HK-2 (cell line): Measurements from ENCODE around the gene C16orf89.
A peak's percentile ranks its signal among the peaks of the same experiment; 100 is the strongest.
"Not testable (repeated sequence)": the region's sequence is repeated elsewhere in the genome, so short reads cannot be mapped to it uniquely, and the experiment has no call there.

Experiments
- DNase-seq: peaks from one replicate; pipeline ENCODE4 v3.0.0-alpha.2; 2018; ENCODE audit not compliant: unreplicated experiment

C16orf89 gene, protein sequence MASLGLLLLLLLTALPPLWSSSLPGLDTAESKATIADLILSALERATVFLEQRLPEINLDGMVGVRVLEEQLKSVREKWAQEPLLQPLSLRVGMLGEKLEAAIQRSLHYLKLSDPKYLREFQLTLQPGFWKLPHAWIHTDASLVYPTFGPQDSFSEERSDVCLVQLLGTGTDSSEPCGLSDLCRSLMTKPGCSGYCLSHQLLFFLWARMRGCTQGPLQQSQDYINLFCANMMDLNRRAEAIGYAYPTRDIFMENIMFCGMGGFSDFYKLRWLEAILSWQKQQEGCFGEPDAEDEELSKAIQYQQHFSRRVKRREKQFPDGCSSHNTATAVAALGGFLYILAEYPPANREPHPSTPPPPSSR

GRCh38 chr16:5065813-5066212, at the start of gene C16orf89:
Gene C16orf89 (minus strand): TSS chr16:5065956. CDS start chr16:5065908, 48 bp downstream.
- no peak for DNase-seq

DNA sequence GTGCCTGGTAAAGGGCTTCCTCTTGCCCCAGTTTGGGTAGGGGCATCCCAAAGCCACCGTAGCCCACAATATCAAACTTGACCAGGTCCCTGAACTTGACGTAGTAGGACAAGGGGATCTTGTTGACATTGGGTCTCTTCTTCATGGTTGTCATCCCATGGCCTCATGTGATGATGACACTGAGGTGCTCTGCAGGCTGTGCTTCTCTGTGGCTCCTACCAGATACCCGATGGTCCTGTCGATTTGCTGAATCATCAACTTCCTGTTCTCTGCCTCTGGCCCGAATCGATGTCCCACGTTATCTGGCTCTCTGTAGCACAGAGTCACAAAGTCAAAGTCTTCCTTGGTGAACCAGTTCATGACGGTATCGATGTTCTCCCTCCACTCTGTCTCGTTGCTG, 45.2 kb upstream of the C16orf89 start:
- not testable (repeated sequence) for DNase-seq

- no peak for DNase-seq
Observed at GRCh38 chr16:5108505-5109158, 42.9 kb upstream of the C16orf89 start.

DNA sequence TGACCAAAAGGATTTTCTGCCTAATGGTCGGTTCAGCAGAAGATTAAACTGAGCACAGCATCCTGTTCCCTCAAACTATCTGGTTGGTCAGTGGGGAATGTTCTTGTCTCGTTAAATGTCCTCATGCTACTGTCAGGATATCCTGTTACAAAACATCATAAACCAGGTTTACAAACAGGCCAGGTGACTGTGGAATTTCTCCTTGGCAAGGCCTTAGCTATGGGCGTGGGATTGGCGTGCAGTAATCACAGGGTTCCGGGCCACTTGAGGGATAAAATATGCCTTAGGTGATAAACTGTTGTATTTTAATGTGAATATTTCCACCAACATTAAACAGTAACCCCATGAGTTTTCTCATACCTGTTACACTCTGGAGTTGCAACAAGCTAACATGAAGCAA, 39.3 kb upstream of the C16orf89 start:
- not testable (repeated sequence) for DNase-seq

DNA sequence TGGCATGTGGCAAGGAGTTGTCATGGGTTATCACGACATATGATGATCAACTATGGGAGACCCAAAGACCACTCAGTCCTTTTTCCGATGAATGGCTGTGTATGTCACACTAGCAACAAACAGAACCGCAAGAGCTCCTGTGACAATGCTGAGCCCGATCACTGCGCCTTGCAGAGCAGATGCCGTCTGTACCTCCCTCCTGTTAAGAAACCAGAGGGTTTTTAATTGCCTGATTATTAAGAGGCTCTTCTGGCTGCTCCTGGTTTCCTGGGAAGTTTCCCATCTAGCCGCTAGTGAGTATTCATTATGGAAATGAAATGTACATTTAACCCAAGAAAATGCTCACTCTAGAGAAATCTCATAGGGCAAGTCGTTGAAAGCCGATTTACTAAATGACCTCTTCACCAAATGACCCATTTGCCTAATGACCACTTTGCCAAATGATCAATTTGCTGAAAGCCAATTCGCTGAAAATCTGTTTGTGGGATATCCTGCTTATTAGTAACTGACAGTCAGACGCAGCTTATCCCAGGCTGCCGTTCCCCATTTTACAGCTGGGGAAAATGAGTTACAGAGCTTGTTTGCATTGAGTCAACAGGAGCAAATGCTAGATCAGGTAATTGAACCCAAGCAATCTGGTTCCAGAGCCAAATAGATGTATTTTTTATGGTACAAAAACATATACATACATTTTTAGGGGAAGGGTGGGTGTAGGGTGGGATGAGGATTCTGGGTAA, 37.7 kb upstream of the C16orf89 start:
- not testable (repeated sequence) for DNase-seq

GRCh38 chr16:5099174-5099573, 33.4 kb upstream of the C16orf89 start:
- not testable (repeated sequence) for DNase-seq

- peak; percentile 50 for DNase-seq
Observed at GRCh38 chr16:5098221-5099159, 32.7 kb upstream of the C16orf89 start.

GRCh38 chr16:5097470-5098220, 31.9 kb upstream of the C16orf89 start, which contains the start of gene EEF2KMT:
Gene EEF2KMT (minus strand): TSS chr16:5097795. CDS start chr16:5097739, 56 bp downstream.
- DNase-seq = peak; percentile 94

DNA sequence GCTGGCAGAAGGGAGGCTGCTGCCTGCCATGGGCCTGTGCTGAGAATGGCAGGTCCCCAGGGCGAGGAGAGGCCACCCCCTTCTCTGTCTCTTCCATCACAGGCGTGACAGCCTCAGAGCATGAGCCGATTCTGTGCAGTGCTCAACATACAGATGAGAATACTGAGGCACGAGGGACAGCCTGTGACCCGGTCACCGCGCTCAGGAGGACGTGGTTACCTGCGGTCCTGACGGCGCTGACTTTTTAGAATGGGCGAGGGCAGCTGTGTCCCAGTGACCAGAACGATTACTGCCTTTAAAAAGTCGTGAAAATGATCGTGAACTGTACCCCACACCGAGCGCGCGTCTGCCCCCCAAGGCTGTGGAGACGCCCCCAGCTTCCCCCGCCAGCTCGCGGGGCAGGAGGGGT, 31.3 kb upstream of the C16orf89 start:
- DNase-seq = peak; percentile 14

DNA sequence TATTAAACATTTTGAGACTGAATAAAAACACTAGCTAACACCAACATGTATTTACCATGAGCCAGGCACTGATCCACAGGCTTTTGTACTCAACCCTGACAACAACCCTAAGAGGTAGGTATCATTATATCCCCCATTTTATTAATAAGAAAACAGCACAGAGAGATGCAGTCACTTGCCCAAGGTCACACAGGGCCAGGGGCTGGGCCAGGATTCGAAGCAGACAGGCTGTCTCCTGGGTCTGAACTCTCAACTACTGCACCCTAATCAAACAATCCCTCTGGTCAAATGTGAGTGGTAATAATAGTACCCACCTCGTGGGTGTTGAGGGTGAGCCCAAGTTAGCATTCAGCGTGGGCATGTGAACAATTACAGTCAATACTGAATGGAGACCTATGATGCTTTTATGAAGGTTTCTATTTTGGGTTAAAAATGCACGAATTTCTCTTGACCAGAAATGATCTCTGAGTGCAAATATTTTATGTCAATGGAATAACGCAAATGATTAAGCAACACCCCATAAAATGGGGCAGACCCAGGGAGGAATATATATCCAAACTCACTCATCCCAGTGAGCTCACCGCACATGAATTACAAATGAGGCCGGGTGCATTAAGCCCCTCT, 30.8 kb upstream of the C16orf89 start:
- not testable (repeated sequence) for DNase-seq

DNA sequence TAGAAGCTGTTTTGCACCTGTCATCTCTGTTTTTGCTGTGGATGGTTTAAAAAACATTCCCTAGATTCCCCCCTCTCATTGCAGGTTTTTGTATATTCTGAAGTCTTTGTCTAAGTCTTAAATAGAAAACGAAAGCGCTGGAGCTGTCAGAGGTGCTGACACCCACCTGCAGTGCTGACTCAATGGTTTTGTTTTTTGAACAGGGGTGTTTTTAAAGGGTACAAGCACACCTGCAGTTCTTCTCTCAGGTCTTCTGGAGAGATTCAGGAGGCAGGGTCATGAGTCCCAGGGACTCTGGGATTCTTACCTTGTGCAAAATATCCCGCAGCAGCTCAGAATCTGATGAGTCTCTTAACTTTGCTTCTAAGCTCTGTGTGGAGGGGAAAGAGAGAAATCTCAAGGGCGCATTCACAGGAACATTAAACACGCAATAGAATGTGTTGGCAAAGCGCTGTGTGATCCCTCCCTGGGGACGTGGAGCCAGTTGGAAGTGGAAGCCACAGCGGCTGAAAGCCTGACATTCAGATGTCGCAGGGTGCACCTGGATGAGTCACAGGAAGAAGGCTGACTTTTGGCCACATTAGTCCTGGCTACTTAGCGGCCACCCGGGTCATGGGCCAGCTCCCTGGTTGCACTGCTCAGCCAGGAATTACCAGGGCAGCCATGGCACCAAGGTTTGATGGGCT, 29.5 kb upstream of the C16orf89 start:
- DNase-seq = not testable (repeated sequence)

DNA sequence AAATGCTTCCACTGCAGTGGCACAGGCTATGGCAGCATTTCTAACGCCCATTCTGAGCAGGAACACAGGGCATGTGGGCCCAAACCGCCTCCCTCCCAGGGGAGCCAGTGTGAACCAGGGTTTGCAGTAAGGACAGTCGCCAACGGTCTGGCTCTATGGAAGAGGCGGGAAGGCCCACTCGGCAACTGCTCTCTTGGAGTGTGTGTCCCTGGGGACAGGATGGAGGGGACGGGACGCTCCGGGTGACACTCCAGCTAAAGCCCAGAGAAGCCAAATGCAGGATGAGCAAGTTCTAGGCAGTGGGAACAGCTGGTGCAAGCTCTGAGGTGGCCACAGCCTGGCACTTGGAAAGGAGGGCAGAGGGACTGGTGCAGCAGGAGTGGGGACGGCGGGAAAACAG, 28.0 kb upstream of the C16orf89 start:
- not testable (repeated sequence) for DNase-seq

DNA sequence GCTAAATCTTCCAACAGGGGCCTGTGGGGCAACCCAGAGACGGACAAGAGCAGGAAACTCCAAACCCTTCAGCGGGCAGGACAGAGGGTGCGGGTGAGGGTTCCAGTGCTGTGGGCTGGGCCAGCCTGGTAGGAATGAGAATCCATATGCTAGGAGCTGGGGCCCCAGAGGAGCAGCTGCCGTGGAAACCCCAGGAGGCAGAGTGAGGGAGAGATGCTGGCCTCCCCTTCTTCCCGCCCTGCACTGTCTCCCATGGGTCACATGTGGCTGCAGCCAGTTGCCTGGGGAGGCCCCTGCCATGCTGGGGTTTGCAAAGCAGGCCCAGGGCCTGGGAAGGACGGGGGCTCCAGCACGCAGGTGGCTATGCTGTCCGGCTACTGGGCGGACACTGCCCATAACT, 27.3 kb upstream of the C16orf89 start:
- DNase-seq = not testable (repeated sequence)

DNA sequence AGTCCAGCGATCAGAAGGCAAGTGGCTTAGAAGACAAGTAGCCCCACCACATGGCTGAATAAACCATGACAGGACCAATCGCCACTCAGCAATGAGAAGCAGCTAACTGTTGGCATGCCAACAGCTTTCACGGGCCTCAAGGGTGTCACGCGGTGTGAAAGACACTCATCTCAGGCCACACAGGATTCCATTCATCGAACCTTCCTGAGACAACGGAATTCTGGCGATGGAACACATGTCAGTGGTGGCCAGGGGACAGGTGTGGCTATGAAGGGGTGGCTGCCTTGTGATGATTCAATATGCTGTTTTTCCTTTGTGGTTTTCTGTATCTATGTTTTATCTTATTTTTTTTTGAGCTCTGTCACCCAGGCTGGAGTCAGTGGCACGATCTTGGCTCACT, 24.8 kb upstream of the C16orf89 start:
- not testable (repeated sequence) for DNase-seq

DNA sequence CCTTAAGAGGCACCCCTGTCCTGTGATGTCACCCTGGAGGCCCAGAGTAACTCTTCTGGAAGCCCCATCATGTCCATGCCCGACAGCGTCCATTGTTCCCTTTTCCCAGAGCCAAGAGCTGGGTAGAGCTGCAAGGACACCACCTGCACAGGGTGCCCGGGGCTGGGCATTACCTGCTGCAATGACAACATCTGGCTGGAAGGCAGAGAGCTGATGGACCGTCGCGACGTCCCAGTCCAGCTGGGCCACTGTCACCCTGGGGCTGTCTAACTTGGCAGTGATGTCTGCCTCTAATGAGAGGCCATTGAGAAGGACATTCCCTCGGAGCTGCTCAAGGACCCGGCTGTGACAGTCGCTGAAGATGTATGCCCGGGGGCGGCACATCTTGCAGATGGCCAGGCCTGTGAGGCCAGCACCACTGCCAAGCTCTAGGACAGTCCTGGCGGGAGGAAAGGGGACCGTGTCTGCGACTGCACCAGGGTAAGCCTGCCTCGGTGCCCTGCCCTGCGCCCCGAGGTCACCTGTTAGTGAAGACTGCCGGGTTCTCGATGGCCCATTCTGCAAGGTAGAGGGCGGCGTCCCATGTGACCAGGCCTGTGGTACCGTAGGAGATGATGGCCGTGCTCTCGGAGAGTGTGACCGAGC, 24.3 kb upstream of the C16orf89 start:
- DNase-seq = not testable (repeated sequence)

DNA sequence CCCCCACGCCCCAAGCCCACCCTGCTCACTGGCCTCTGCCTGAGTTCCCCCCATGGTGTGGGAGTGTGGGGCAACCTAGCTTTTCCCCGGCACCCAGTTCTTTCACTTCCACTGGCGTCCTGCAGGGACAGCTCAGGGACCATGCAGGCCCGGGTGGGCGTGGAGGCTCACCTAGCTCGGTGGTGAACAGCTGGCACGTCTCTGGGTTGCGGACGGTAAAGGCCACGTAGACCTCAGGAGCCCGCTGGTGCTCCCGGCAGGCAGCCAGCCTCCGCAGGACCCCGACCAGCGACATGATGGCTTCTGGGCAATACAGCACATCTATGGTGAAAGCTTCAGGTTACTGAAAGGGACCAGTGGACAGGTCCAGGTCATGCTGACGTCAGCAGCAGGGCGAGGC, 23.2 kb upstream of the C16orf89 start:
- DNase-seq = not testable (repeated sequence)

DNA sequence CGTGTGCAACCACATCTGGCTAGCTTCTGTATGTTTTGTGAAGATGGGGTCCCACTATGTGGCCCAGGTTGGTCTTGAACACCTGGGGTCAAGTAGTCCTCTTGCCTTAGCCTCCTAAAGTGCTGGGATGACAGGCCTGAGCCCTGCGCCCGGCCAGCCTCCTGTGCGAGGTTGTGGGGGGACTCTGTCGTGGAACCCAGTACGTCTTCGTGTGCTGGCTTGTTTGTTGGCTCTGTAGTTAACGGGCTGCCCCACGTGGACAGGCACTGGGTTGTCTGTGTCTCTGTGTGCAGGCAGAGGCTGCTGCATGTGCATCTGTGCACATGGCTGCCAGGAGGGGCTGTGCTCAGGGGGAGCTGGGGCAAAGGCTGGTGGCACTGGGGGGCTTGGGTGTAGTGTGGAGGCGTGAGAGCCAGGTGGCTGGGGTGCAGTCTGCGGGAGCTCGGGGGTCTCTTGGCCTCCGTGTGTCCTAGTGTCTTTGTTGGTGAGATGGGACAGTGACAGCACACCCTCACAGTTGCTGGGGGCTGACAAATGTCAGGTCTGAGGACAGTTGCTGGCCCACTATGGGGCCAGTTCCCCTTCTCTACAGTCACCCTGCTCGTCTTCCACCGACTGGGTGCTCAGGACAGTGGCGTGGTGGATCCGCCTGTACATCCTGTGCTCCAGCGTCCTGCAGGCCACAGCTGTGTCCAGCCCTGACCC, 22.5 kb upstream of the C16orf89 start:
- not testable (repeated sequence) for DNase-seq

- not testable (repeated sequence) for DNase-seq
Observed at GRCh38 chr16:5085716-5086115, 20.0 kb upstream of the C16orf89 start.
